Lung (tissue), 12 donors: ENCODE data around the gene NHS. TPM values are rescaled to one million over a fixed set of nuclear protein-coding genes. Genes with fewer than 3 reads are reported as not detected.

Experiments used
- ATAC-seq: fragments of 200-7000 bp; cut with Tn5 transposase; one replicate; pipeline ENCODE4 v1.9.1; 2020; ENCODE audit warnings: moderate number of reproducible peaks; ENCODE audit not compliant: insufficient read depth, low FRiP score
- DNase-seq, 3 donors: peaks; one replicate each; pipeline ENCODE4 v3.0.0-alpha.2; 2013 to 2017
- H3K27ac ChIP-seq, 2 donors: one replicate each; pipeline ENCODE4 v1.5.1; 2013; ENCODE audit warnings: mild to moderate bottlenecking in 2 of 2, moderate library complexity in 2 of 2, control low read depth in 1 of 2, inconsistent platforms in 1 of 2, low read depth in 1 of 2, low read length in 1 of 2
- H3K27me3 ChIP-seq, 3 donors: one replicate each; pipeline ENCODE4 v1.5.1; 2013; ENCODE audit warnings: low read length in 2 of 3; ENCODE audit not compliant: control insufficient read depth in 3 of 3, insufficient read depth in 3 of 3
- H3K36me3 ChIP-seq, 4 donors: one replicate each; pipeline ENCODE4 v1.5.1; 2013; ENCODE audit warnings: low read length in 4 of 4, mild to moderate bottlenecking in 1 of 4, moderate library complexity in 1 of 4; ENCODE audit not compliant: control insufficient read depth in 4 of 4, insufficient read depth in 4 of 4
- H3K4me1 ChIP-seq, 5 donors: one replicate each; pipeline ENCODE4 v1.5.1; 2013; ENCODE audit warnings: low read length in 5 of 5, mild to moderate bottlenecking in 2 of 5, moderate library complexity in 1 of 5; ENCODE audit not compliant: control insufficient read depth in 5 of 5, insufficient read depth in 5 of 5
- H3K4me3 ChIP-seq: one replicate; pipeline ENCODE4 v1.5.1; 2013; ENCODE audit warnings: mild to moderate bottlenecking, control low read depth, moderate library complexity
- H3K9ac ChIP-seq, 2 donors: one replicate each; pipeline ENCODE4 v1.5.1; 2013; ENCODE audit warnings: low read length in 2 of 2, control low read depth in 1 of 2; ENCODE audit not compliant: insufficient read depth in 1 of 2
- H3K9me3 ChIP-seq, 4 donors: one replicate each; pipeline ENCODE4 v1.5.1; 2013; ENCODE audit warnings: low read length in 3 of 4, mild to moderate bottlenecking in 1 of 4, moderate library complexity in 1 of 4; ENCODE audit not compliant: control insufficient read depth in 4 of 4, insufficient read depth in 3 of 4
- CTCF ChIP-seq: IDR thresholded peaks from 2 replicates; pipeline ENCODE4 v1.5.1; 2012; ENCODE audit warnings: mild to moderate bottlenecking; ENCODE audit errors: control extremely low read depth, extremely low read depth
- WGBS, 2 donors: extraction: QIAGEN DNeasy Blood & Tissue Kit; methylation state at CpG; one replicate each; pipeline ENCODE4 v1.1.7; 2013; 5-methylcytosine and 5-hydroxymethylcytosine counted together
- polyA plus RNA-seq, 2 donors: library from polyadenylated mRNA; stranded (reverse); fragments of 200-250 nt; gene quantifications; one replicate each; pipeline ENCODE4 v1.2.1, GENCODE V29; 2013
- total RNA-seq, 2 donors: library from RNA; depleted of rRNA in 1 of 2; stranded (reverse); fragments of >200 nt in 1 of 2; gene quantifications; one replicate each; pipeline ENCODE4 v1.2.1, GENCODE V29; 2014 to 2021
- donor health status: control.
- donor health status: control.
- donor health status: Bipolar disorder and iron deficiency.
- donor health status: healthy.
- donor health status: DM: yes; HTN: yes; CAD: no.

The NHS gene
- total and polyA plus RNA-seq, 4 donors = 0.46 to 2.0 (median 1.4) TPM

- TF ChIP-seq CTCF = no peak
- Histone ChIP-seq H3K9ac (no peak overlapping the region), H3K4me3 (no peak overlapping the region), H3K4me1 (no peaks in the 10 kb centered on the region), H3K27me3 (peaks cover 0 to 43% (median 29%) of the 10 kb centered on the region in 3 donors), H3K36me3 (no peaks in the 10 kb centered on the region), H3K9me3 (no peaks in the 10 kb centered on the region), H3K27ac (no peak overlapping the region)
- ATAC-seq (no peak), DNase-seq (no peak)
- WGBS, 2 donors = 86 to 92% methylated on average over 4 of the region's 4 CpGs
Observed at GRCh38 chrX:17706676-17707075, 331.7 kb downstream of the NHS start.

GRCh38 chrX:17707731-17708130, 332.7 kb downstream of the NHS start:
- DNase-seq (no peak), ATAC-seq (no peak)
- TF ChIP-seq CTCF = no peak
- H3K9me3 ChIP-seq = no peaks in the 10 kb centered on the region
- H3K9ac ChIP-seq = no peak overlapping the region
- H3K4me1 ChIP-seq = no peaks in the 10 kb centered on the region
- no peaks in the 10 kb centered on the region for H3K36me3 ChIP-seq
- H3K4me3 ChIP-seq = no peak overlapping the region
- no peak overlapping the region for H3K27ac ChIP-seq
- WGBS, 2 donors = 67 to 93% methylated on average over 3 of the region's 3 CpGs
- peaks cover 0 to 41% (median 27%) of the 10 kb centered on the region in 3 donors for H3K27me3 ChIP-seq

GRCh38 chrX:17710871-17711301, 335.9 kb downstream of the NHS start:
- H3K9me3 ChIP-seq = no peaks in the 10 kb centered on the region
- WGBS, 2 donors = 59 to 64% methylated on average over 1 of the region's 1 CpG

More at GRCh38 chrX:17710871-17711301, 335.9 kb downstream of the NHS start:
- Histone ChIP-seq H3K36me3 (no peaks in the 10 kb centered on the region), H3K4me1 (no peaks in the 10 kb centered on the region), H3K9ac (no peak overlapping the region), H3K4me3 (no peak overlapping the region), H3K27me3 (peaks cover 0 to 49% (median 32%) of the 10 kb centered on the region in 3 donors), H3K27ac (no peak overlapping the region)
- ATAC-seq (no peak), DNase-seq (no peak)
- no peak for TF ChIP-seq CTCF
